Cardiac muscle cell (in vitro differentiated cells and primary cell): Measurements from ENCODE around the gene SGCA. TPM values are rescaled to one million over a fixed set of nuclear protein-coding genes. Genes with fewer than 3 reads are reported as not detected.
A peak's percentile ranks its signal among the peaks of the same experiment; 100 is the strongest.

Experiments
- DNase-seq, 2 donors: peaks; one replicate each; pipeline versions ENCODE4 v3.0.0 to v3.0.0-alpha.2; 2010 to 2017; ENCODE audit warnings: low read depth in 1 of 2, low spot score in 1 of 2
- H3K27ac ChIP-seq: fragments of 200-600 bp; sonication (generic); 2 replicates; pipeline ENCODE4 v1.5.1; 2016
- H3K27me3 ChIP-seq: fragments of 200-600 bp; sonication (generic); 2 replicates; pipeline ENCODE4 v1.6.0; 2016; ENCODE audit warnings: control low read depth
- H3K36me3 ChIP-seq: fragments of 200-600 bp; sonication (generic); 2 replicates; pipeline ENCODE4 v1.5.1; 2016; ENCODE audit warnings: control low read depth
- H3K4me1 ChIP-seq: fragments of 200-600 bp; sonication (generic); 2 replicates; pipeline ENCODE4 v1.8.1; 2017; ENCODE audit warnings: low read depth, mild to moderate bottlenecking, mixed run types
- H3K4me3 ChIP-seq: fragments of 200-600 bp; sonication (generic); 2 replicates; pipeline ENCODE4 v1.5.1; 2016; ENCODE audit warnings: mild to moderate bottlenecking
- H3K9me3 ChIP-seq: fragments of 200-600 bp; sonication (generic); 2 replicates; pipeline ENCODE4 v1.5.1; 2017; ENCODE audit warnings: low read depth, mild to moderate bottlenecking, control low read depth
- polyA plus RNA-seq: library from polyadenylated mRNA; unstranded; fragments of >200 nt; fragmentation: Nextera tagmentation; extraction: Ambion mirVana; gene quantifications from 2 replicates; pipeline ENCODE4 v1.2.1, GENCODE V29; 2016
- total RNA-seq: library from RNA; depleted of rRNA; stranded (reverse); fragments of >200 nt; gene quantifications from 2 replicates; pipeline ENCODE4 v1.2.3, GENCODE V29; 2016
- TF ChIP-seq, protein P1 (sequence below): IDR thresholded peaks from 2 replicates; pipeline ENCODE4 v1.5.1; 2012; ENCODE audit warnings: low read depth, mild to moderate bottlenecking, low read length

Gene SGCA
- total and polyA plus RNA-seq, 2 experiments from 2014 or later, result 63.3 to 69.9 TPM

DNA sequence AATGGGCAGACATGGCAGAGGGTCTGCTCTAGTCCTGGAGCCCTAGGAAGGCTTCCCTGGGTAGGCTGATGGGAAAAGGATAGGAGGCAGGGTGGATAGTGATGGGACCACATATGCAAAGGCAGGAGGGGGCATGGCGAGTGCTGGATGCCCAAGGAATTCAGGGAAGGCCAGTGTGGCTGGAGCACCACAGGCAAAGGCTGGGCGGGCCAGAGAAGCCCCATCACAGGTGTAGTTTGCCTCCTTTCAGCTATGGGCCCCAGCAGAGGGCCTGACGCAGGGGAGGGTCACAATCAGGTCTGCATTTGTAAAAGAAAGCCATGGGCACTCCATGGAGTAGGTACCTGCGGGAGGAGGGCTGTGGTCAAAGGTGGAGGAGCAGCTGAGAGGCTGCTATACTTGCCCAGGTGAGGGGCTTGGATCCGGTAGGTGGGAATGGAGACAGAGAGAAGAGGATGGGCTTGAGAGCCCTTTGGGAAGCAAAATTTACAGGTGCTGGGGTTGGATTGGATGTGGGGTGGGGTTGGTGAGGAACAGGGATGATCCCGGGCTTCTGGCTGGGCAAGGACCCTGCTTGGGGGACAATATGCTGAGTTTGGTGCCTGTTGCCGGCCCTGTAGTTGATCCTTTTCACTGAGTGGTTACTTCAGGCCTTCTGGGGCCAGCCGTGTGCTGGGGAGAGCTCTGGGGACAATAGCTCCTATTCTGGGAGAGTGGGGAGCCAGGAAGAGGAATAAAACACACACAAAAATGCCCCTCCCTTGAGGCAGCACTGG lies 42.2 kb downstream of the SGCA start:
- DNase-seq, result no peak
- H3K4me1 ChIP-seq, result peaks cover 50% of the 10 kb centered on the region
- no peak overlapping the region for H3K4me3 ChIP-seq
- H3K27me3 ChIP-seq, result no peaks in the 10 kb centered on the region
- no peaks in the 10 kb centered on the region for H3K9me3 ChIP-seq
- TF ChIP-seq, protein P1, sequence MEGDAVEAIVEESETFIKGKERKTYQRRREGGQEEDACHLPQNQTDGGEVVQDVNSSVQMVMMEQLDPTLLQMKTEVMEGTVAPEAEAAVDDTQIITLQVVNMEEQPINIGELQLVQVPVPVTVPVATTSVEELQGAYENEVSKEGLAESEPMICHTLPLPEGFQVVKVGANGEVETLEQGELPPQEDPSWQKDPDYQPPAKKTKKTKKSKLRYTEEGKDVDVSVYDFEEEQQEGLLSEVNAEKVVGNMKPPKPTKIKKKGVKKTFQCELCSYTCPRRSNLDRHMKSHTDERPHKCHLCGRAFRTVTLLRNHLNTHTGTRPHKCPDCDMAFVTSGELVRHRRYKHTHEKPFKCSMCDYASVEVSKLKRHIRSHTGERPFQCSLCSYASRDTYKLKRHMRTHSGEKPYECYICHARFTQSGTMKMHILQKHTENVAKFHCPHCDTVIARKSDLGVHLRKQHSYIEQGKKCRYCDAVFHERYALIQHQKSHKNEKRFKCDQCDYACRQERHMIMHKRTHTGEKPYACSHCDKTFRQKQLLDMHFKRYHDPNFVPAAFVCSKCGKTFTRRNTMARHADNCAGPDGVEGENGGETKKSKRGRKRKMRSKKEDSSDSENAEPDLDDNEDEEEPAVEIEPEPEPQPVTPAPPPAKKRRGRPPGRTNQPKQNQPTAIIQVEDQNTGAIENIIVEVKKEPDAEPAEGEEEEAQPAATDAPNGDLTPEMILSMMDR, result no peak
- H3K36me3 ChIP-seq, result no peaks in the 10 kb centered on the region
- H3K27ac ChIP-seq, result peak overlapping the region; percentile 96

DNA sequence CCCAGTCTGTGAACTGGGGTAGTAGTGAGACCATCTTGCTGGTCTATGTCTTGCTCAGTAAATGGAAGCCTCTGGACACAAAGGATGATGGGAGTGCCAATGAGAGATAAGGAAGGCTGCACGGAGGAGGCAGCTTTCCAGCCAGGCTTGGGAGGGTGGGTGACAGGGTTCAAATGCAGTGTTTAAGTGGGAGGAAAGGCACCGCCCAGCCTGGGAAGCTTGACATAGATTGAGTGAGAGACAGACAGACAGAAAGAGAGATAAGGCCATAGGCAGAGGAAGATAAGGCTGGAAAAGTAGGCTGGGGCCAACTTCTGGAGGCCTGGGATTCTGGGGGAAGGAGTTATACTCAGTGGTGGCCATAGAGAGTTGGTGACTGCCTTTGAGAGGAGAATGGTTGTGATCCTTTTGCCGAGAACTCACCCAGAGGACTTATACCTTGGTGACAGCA lies 42.8 kb downstream of the SGCA start:
- Histone ChIP-seq H3K4me1 (peaks cover 50% of the 10 kb centered on the region), H3K4me3 (no peak overlapping the region), H3K36me3 (no peaks in the 10 kb centered on the region), H3K9me3 (no peaks in the 10 kb centered on the region), H3K27me3 (no peaks in the 10 kb centered on the region), H3K27ac (peak overlapping the region; percentile 96)
- TF ChIP-seq, protein P1, result no peak
- peak in 1 of 2 donors; percentile 32 for DNase-seq

DNA sequence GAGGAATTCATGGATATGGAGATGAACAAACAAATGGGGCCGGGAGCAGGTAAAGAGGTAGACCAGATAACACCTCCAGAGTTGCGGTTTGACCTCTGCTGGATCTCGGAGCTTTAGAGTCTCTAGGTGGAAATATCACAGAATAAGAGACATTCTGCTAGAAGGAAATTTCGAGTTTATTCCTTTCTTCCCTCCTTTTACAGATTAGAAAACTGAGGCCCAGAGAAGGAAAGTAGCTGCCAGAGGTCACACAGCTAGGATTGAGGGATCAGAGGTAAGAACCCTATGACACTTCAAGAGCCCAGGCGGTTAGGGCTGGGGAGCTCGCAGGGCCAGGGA lies 43.3 kb downstream of the SGCA start:
- DNase-seq, result no peak
- Histone ChIP-seq H3K27me3 (no peaks in the 10 kb centered on the region), H3K4me3 (no peak overlapping the region), H3K36me3 (no peaks in the 10 kb centered on the region), H3K4me1 (peaks cover 50% of the 10 kb centered on the region), H3K9me3 (no peaks in the 10 kb centered on the region), H3K27ac (peak overlapping the region; percentile 96)
- TF ChIP-seq, protein P1, result no peak

DNA sequence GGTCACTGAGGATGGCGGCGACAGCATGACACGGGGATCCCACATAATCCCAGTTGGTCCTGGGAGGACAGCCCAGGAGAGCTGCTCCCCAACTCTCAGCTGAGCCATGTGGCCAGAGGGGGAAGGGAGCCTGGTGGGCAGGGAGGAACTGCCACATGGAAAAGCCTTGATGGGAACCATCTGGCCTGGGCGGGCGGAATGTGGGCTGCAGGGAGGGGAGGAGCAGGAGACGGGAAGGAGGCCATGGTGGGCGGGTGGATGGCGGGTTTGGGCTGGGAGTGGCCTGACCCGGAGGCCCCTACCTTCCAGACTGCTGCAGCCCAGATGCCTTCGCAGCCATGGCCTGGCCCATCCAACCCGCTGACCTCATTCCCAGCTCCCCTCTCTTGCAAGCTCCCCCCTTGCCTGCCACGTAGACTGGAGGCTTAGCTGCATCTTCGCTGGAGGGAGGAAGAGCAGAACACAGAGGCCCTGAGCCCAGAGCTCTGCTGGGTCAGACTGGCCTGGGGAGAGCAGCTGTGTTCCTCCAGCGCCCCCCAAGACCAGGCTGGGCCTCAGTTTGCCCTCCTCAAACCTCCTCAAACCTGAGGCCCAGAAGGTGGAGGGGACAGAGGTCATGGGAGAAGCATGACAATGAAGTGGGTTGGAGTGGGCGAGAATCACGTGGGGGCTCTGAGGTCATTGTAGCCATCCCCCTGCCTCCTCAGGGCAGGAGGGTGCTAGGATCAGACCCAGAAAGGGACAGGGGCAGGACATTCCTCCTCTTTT lies 43.9 kb downstream of the SGCA start:
- peak; percentile 84 to 100 for DNase-seq
- H3K4me3 ChIP-seq, result no peak overlapping the region
- peaks cover 50% of the 10 kb centered on the region for H3K4me1 ChIP-seq
- no peaks in the 10 kb centered on the region for H3K9me3 ChIP-seq
- H3K27ac ChIP-seq, result peak overlapping the region; percentile 96
- TF ChIP-seq, protein P1, result no peak
- no peaks in the 10 kb centered on the region for H3K27me3 ChIP-seq
- no peaks in the 10 kb centered on the region for H3K36me3 ChIP-seq

DNA sequence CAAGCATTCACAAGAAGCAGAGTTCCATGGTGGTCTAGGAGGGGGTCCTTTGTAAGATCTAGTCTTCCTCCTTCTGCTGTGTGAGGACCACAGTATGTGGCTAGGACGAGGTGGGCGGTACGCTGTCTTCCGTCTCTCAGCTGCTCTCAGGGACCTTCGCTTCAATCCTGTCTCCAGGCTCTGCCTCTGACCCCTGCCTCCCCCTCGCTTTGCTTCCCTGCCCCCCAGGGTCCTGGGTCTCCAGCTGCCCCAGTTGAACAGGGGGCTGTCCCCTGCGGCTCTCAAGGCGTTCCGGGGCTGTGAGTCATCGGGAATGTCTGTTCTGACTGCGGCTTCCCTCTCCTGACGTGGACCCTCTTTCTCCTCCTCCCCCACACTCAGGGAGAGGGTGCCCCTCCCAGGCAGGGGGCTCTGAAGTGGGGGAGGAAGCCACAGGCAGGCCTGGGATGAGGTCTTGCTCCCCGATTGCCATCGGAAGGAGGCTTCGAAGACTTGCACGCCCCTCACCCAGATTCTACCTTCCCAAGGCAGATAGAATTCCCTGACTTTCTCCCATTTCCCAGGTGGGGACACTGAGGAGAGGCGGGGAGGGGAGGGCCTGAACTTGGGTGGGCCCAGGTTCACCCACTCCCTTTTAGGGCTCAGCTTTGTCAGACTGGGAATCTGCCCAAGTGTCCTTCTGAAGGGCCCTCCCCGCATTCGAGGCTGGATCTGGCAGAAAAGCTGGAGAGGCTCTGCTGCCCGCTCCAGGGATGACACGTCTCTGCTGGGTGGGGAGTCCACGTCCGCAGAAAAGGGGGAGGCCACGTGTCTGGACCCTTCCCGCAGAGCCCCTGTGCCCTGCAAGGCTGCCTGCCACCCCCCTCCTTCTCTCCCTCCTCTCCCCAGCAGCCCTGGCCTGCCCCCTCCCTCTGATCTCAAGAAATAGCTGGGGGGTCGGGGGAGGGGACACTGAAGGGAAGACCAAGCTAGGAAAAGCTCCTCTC lies 44.7 kb downstream of the SGCA start:
- Histone ChIP-seq H3K9me3 (no peaks in the 10 kb centered on the region), H3K4me1 (peaks cover 50% of the 10 kb centered on the region), H3K36me3 (no peaks in the 10 kb centered on the region), H3K27me3 (no peaks in the 10 kb centered on the region), H3K4me3 (no peak overlapping the region), H3K27ac (peak overlapping the region; percentile 96)
- TF ChIP-seq, protein P1, result no peak
- DNase-seq, result peak; percentile 63 to 99
